IPS-11a (cell line): ENCODE measurements around the gene VGLL3.
"Not testable (repeated sequence)": the region's sequence is repeated elsewhere in the genome, so short reads cannot be mapped to it uniquely, and the experiment has no call there.

Experiments
- H3K4me3 ChIP-seq: one replicate; pipeline ENCODE4 v1.5.1; 2013; ENCODE audit warnings: low read depth, low read length, control low read depth

Gene VGLL3, protein sequence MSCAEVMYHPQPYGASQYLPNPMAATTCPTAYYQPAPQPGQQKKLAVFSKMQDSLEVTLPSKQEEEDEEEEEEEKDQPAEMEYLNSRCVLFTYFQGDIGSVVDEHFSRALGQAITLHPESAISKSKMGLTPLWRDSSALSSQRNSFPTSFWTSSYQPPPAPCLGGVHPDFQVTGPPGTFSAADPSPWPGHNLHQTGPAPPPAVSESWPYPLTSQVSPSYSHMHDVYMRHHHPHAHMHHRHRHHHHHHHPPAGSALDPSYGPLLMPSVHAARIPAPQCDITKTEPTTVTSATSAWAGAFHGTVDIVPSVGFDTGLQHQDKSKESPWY

DNA sequence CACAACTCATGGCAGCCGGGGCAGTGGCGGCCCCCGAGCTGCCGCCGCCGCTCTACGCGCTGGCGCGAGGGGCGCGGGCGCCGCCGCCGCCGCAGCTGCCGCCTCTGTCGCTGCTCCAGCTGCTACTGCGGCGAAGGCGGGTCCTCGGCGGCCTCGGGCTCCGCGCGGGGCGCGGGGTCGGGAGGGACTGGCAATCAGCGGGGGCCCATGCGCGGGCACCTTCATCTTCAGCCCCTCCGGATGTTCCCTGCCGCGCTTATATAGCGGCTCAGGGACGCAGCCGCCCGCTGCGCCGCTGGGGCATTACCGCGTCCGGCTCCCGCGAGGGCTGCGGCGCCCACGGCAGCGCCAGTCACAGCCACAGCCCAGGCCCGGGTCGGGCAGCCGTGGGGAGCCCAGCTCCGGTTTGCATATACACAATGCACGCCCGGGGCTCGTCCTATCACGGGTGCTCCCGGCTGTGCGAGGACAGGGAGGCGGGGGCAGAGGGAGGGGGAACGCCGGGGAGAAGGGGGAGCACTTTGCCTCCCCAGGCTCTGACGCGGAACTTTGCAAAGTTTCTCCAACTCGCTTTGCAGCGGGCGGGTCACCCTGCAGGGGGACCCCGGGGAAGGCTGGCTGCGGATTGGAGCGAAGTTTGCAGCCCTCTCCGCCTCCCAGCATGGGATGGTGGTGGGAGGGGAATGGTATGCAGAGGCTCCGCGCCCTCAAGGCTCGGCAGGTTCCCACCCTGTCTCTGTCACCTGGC lies at the start of gene VGLL3:
VGLL3 (minus strand) TSS at position 416 of the 748 bp plus-strand sequence; CDS start at position 10, 406 bp downstream.
- H3K4me3 ChIP-seq, result peak within 1 kb of the TSS; percentile 72

DNA sequence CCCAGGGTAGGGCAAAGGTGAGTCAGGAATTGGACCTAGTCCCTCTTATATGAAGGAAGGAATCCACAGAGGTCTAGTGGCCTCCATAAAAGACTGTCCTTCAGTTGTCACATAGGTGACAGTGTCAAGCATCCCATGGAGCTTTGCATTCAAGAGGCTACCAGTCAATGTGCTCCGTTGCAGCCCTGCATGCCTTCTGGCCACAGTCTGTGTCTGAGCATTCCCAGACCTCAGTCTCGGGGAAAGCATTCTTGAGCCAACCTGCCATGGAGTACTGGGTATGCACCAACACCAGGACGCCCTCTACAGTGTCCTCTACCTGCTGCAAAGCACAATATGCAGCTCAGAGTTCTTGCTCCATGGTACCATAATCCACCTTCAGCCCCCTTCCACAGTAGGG lies 46.7 kb upstream of the VGLL3 start:
- H3K4me3 ChIP-seq, result no peak overlapping the region

DNA sequence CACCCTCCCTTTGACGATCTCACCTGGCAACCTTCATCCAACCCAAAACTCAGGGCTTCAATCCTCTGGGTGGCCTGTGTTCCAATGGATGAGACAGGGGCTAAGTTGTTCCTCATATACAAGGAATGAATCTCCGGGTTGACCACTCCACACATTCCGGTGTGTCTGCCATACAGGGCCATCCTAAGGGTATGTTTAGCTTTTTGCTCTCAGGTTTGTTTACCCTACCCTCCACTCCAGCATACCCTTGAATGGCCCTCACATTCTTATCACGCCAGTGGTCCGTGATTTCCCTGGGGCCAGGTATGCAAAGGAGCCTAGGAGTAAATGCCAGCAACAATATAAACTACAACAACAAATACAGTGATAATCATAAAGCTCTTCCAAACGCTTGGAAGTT lies 45.7 kb upstream of the VGLL3 start:
- no peak overlapping the region for H3K4me3 ChIP-seq

DNA sequence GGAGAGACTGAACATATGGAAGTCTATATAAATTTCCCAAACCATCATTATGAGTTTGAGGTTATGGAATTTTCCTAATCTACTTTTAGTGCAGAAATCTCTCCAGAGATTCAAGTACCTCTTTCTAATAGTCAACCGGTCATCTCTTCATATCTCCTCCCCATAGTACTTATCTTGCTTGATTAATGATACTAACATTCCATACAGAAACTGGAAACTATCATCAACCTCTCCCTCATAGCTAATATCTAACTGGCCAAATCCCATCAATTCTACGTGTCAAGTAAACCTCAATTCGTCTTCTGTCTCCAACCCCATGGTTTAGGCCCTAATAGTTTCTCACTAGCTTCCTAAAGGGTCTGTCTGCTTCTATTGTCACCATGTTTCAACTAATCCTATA lies 44.4 kb upstream of the VGLL3 start:
- no peak overlapping the region for H3K4me3 ChIP-seq

DNA sequence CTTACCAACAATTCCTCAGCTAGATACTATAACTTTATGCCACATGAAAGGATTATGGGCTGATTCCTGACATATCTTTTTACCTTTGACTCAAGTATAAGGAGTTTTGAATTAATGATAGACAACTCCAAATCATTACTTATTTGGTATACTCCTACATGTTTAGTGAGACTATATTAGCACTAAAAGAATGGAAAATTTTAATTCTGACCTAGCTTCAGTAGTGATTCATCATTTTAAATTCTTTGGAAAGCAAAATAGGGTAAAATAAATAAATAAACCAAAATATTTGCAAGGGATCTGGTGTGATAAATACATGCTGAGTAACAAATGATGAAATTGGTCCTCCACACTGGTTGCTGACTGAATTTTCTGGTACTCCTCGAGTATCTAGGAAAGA lies 42.3 kb upstream of the VGLL3 start:
- no peak overlapping the region for H3K4me3 ChIP-seq

DNA sequence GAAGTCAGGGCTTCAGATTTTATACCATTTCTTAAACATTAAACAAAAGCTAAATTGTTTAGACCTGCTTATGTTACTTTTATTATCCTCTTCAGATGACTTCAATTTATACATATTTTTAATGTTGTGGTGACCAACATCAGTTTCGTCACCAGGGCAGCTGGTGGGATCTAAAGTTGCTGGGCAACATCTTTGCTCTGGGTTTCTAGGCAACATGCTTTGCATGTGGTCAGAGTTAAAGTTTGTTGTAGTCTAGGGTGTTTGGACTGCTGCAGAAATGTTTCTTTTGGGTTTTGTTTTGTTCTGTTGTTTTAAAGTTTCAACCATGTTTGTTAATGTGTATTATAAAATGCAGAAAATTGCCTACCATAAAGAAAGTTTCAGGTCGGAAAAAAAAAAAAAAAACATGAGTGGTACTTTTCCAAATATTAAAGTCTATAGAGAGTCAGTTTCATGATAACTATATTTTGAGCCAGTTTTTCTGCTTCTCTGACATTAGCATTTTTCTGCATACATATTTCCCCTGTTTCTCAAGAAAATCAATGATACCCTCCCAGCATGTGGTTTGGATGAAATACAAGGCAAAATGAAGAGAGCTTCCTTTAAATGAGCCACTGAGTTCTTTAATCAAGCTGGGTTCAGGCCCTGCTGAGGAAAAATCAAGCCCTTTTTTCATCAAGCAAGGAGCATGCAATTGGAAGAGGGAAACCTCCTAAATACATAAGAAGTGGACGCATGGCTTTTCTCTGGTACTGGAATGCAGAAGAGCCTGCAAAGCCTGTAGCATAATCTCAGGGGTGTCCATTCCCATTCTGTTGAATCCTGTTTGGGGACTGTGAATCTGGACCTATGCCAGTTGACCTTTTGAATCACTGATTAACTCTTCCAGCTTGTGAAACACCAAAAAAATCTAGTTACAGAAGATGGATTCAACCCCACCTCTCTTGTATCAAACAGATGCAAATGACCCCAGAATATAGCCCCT lies 35.0 kb upstream of the VGLL3 start:
- no peak overlapping the region for H3K4me3 ChIP-seq

DNA sequence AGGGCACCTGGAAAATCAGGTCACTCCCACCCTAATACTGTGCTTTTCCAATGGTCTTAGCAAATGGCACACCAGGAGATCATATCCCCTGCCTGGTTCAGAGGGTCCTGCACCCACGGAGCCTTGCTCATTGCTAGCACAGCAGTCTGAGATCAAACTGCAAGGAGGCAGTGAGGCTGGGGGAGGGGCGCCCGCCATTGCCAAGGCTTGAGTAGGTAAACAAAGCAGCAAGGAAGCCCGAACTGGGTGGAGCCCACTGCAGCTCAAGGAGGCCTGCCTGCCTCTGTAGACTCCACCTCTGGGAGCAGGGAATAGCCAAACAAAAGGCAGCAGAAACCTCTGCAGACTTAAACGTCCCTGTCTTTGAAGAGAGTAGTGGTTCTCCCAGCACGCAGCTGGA lies 26.4 kb upstream of the VGLL3 start:
- H3K4me3 ChIP-seq, result not testable (repeated sequence)

DNA sequence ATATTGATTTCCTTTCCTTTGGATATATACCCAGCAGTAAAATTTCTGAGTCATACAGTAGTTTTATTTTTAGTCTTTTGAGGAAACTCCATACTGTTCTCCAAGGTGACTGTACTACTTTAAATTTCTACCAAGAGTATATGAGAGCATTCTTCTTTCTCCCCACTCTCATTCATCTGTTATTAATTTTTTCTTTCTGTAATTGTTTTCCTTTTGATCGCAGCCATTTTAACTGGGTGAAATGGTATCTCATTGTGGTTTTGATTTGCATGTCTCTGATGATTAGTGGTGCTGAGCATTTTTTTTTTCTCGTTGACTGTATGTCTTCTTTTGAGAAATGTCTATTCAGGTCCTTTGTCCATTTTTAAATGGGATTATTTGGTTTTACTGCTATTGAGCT lies 18.3 kb upstream of the VGLL3 start:
- H3K4me3 ChIP-seq, result no peak overlapping the region

DNA sequence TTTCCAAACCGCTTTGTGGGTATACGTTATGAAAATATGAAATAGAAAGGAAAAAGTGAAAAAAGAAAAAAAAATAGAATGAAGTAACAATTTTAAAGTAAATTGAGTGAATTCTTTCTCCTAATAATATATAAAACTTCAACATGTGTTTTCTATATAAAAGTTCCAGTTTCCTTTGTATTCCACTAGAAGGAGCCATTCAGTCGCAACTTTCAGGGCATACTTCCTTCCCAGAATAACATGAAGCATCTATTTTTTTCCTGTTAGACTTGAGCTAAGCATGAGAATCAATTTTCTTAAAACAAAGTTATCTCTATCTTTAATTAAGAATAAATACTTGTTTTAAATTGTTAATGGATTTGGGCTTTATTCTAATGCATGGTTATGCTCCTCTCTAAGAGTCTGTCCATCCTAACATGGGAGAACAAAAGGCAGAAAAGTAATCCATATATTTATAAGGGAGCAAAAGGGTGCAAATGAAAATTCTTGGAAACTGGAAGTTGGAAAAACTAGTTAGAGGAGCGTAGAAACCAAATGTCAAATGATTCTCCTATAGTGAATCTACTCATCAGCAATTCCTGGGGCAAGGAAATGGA lies 16.0 kb upstream of the VGLL3 start:
- no peak overlapping the region for H3K4me3 ChIP-seq

DNA sequence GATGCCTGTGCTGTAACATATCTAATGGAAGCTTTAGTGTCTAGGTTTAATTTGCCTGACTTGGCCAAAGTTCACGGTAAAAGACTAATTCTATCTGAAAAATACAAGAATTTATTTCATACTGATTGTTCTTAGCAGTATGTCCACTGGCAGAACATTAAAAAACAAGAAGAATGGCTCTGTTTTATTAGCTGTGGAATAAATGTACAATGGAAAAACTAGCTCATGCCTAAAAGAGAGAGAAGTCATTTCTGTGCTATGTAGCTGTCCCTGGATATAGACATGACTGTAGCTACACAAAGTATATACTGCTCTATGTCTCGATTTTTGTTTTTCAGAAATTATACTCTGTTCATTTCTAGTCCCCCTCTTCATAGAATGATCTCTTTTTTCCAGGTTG lies 13.9 kb upstream of the VGLL3 start:
- H3K4me3 ChIP-seq, result no peak overlapping the region

DNA sequence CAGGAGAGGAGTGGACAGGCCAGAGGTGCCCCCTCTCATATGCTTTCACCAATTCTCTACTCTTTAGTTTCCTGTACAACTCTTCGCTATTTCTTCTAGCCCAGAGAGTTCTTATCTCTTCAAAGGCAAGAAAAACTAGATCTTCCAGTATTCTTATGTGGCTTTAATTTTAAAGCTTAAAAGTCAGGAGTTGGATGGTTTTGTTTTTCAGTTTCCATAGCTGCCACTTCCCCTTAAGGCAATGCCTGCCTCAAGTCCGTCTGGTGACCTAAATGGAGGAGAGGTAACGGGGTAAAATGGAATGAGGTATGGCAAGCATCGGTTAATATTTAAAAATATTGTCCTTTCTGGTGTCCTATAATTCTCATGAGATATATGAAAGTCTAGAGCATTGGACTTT lies 11.4 kb upstream of the VGLL3 start:
- no peak overlapping the region for H3K4me3 ChIP-seq

DNA sequence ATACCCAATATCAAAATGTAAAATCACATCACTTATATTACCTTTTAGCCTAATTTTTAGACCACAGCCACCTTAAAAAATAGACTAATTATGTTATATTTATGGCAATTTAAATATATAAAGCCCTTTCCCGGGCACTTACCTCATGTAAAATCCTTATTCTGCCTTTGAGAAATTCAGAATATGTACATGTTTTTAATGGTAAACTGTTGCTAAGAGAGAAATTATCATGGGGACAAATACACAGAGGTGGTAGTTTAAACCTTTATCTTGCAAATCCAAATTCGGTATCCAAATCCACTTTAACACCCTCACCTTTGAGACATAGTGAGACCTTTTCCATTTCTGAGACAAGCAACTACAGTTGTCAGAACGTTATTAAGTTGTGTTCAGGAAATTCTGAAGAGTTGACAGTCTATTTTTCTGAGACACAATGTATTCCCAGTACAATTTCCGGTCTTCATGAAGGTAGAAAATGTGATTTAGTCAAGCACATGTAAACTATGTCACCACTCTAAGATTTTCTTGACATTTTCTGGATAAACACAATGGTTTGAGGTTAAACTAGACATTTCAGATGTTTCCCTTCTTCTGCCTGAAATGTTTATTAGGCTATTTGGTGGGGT lies 10.6 kb upstream of the VGLL3 start:
- H3K4me3 ChIP-seq, result no peak overlapping the region

DNA sequence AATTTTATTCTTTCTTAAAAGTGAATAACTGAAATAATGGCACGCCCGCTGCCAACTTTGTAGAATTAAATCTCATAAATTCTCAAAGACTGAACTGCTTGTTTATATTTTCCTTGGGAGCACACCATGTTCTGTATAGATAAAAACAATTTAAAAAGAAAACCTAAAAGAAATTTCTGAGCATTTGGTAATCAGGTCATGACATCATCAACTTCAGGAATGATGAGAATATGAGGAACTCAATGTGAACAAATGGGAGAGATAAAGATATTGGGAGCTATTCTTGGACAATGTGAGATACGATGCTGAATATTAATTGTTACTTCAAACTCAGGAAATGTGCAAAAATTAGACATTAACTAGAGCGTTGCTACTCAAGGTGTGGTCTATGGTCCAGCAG lies 10.0 kb upstream of the VGLL3 start:
- no peak overlapping the region for H3K4me3 ChIP-seq

DNA sequence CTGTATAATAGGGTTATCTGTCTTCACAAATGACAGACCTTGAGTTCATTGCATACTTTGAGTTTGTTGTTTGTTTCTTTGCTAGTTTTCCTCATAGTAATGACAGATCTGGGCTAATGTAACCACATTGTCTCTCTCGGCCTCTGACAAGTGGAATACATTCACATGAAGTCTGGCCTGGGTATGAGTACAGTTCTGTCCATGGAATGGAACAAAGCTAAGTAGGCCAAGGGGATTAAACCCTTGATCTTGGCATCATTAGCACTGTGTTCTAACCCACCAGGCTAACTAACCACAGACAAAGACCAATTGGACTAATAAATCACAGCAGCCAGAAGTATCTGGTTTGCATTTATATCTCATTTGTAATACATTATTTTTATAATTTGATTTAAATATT lies 7.6 kb upstream of the VGLL3 start:
- no peak overlapping the region for H3K4me3 ChIP-seq

DNA sequence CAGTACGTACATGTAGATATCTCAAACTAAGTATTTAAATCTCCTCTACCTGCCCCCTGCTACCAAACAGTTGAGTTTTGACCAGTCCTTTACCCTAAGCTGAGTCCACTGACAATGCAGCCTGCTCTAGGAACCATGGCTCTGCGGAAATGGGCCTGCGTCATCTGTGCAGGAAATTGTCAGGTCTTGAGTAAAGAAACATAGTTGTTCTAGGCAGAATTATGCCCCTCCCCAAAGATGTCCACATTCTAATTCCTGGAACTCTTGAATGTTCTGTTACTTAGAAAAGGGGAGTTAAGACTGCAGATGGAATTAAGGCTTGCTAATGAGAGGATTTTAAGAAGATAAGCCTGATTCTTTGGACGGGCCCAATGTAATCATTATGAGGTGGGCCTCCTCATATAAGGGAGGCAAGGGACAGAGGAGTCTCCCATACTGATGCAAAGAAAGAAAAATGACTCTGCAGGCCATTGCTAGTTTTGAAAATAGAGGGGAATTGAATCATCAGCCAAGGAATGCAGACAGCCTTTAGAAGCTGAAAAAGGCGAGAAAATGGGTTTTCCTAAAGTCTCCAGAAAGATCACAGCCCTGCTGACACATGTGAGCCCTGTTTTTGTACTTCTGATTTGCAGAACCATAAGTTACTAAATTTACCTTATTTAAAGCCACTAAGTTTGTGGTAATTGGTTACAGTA lies 5.5 kb upstream of the VGLL3 start:
- no peak overlapping the region for H3K4me3 ChIP-seq

DNA sequence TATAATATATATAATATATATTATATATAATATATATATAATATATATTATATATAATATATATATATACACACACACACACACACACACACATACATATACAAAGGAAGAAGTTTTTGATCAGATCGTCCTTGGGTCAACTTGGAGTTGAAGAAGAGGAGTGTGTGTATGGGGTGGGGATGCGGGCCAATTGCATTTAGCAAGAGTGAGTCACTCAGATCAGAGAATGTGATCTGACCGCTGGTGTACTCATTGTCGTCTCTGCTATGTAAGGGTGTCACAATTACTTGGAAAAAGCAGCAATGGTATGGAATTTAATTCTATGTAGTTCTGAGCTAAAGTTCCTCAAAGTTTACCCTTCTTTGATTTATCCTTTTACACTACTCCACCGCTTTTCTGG lies 4.6 kb upstream of the VGLL3 start:
- H3K4me3 ChIP-seq, result no peak overlapping the region

DNA sequence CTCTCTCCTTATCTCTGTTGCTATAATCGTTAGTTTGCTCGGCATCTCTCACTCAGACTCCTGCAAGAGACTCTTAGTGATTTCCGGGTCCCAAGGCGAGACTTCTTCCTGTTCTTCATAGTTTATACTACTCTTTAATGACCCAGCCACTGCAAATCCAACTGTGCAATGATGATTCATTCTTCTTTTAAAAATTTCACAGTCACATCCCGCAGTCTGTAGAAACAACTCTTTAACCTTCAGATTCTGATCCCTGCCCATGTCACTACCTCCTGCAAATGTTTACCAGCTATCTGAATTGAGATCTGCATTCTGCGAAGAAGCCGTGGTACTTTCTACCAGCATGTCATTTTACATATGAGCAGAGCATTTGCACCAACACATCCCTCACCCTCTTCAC lies 2.8 kb upstream of the VGLL3 start:
- H3K4me3 ChIP-seq, result no peak overlapping the region

DNA sequence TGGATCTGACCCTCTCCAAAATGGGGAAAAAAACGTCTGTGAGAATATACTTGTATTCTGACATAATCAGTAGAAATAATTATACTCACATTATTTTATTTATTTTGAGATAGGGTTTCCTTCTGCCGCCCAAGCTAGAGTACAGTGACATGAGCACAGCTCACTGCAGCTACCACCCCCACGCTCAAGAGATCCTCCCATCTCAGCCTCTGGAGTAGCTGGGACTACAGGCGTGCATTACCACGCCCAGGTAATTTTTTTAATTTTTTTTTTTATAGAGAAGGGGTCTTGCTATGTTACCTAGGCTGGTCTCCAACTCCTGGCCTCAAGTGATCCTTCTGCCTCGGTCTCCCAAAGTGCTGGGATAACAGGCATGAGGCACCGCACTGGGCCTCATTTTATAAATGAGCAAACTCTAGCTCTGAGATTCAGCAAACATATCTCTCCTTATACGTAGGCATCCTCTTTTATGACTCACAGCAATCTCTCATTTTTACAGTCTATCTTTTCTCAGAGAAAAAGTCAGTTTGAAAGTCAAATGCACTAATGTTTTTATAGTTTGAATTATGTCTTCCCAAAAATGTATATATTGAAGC lies 989 bp upstream of the VGLL3 start:
- H3K4me3 ChIP-seq, result no peak overlapping the region

DNA sequence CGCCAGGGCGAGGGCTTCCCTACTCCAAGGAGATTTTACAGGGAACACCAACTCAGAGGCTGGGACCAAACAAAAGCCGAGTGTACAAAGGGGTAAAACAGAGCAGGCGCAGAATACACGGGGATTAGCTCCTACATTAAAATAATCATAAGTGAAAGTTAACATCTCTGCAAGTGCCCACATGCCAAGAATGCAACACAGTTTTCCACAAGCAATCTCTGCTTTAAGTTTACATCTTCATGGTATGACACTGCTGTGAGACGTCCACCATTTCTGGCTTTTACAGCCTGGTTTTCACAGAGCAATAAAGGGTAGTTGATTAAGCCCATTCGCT lies 500 bp upstream of the VGLL3 start:
- H3K4me3 ChIP-seq, result peak overlapping the region; percentile 72
